ENCODE results near the gene KPNA2. TPM values are rescaled to one million over a fixed set of nuclear protein-coding genes. Genes with fewer than 3 reads are reported as not detected.
A peak's percentile ranks its signal among the peaks of the same experiment; 100 is the strongest.

KPNA2 gene
- total and polyA plus RNA-seq, 3 donors from 2014 or later, result 143 to 481 (median 157) TPM

DNA sequence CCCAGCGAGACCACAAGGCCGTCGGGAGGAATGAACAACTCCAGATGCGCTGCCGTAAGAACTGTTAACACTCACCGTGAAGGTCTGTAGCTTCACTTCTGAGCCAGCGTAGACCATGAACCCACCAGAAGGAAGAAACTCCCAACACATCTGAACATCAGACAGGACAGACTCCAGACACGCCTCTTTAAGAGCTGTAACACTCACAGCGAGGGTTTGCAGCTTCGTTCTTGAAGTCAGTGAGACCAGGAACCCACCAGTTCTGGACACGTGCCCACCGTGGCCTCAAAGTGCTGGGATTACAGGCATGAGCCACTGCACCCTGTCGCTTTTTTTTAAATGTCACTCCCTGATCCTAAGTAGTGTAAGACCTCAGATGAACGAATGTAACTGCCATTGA lies 17.3 kb downstream of the KPNA2 start:
- H3K4me3 ChIP-seq, result no peak overlapping the region
- H3K4me1 ChIP-seq, result peaks cover 15% of the 10 kb centered on the region
- H3K36me3 ChIP-seq (ENCODE audit: low read depth, missing control alignments), result no peaks in the 10 kb centered on the region
- peak; percentile 24 for DNase-seq
- no peaks in the 10 kb centered on the region for H3K27me3 ChIP-seq
- H3K9me3 ChIP-seq, result no peaks in the 10 kb centered on the region
- no peak for TF ChIP-seq POLR2A (IDR thresholded peaks at IDR 0.05)
- TF ChIP-seq, protein P1, sequence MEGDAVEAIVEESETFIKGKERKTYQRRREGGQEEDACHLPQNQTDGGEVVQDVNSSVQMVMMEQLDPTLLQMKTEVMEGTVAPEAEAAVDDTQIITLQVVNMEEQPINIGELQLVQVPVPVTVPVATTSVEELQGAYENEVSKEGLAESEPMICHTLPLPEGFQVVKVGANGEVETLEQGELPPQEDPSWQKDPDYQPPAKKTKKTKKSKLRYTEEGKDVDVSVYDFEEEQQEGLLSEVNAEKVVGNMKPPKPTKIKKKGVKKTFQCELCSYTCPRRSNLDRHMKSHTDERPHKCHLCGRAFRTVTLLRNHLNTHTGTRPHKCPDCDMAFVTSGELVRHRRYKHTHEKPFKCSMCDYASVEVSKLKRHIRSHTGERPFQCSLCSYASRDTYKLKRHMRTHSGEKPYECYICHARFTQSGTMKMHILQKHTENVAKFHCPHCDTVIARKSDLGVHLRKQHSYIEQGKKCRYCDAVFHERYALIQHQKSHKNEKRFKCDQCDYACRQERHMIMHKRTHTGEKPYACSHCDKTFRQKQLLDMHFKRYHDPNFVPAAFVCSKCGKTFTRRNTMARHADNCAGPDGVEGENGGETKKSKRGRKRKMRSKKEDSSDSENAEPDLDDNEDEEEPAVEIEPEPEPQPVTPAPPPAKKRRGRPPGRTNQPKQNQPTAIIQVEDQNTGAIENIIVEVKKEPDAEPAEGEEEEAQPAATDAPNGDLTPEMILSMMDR (IDR thresholded peaks at IDR 0.05), result no peak
- intact Hi-C loops (cut with DNase I; ENCODE audit: low total_unique reads), result loop anchor here (10.0 kb wide), 1 partner anchor 52 kb away; no protein-coding TSS in a partner anchor
- 65 to 71% methylated on average over 14 of the region's 14 CpGs for WGBS, 2 donors
- peak overlapping the region in 1 of 2 donors; percentile 37 for H3K27ac ChIP-seq

GRCh38 chr17:68053231-68054013 lies 17.9 kb downstream of the KPNA2 start:
- Histone ChIP-seq H3K27ac (peak overlapping the region in 1 of 2 donors; percentile 37), H3K4me1 (peaks cover 9% of the 10 kb centered on the region), H3K27me3 (no peaks in the 10 kb centered on the region), H3K36me3 (ENCODE audit: low read depth, missing control alignments) (no peaks in the 10 kb centered on the region), H3K9me3 (no peaks in the 10 kb centered on the region), H3K4me3 (no peak overlapping the region)
- WGBS, 2 donors, result 32 to 56% methylated on average over 8 to 9 of the region's 9 CpGs
- intact Hi-C loops (cut with DNase I; ENCODE audit: low total_unique reads), result loop anchor here (10.0 kb wide), 1 partner anchor 51 kb away; no protein-coding TSS in a partner anchor
- TF ChIP-seq POLR2A (IDR thresholded peaks at IDR 0.05), result no peak
- TF ChIP-seq, protein P1 (IDR thresholded peaks at IDR 0.05), result no peak
- no peak for DNase-seq

- intact Hi-C loops (cut with DNase I; ENCODE audit: low total_unique reads), result loop anchor here (10.0 kb wide), 1 partner anchor 50 kb away; no protein-coding TSS in a partner anchor
- Histone ChIP-seq H3K27me3 (no peaks in the 10 kb centered on the region), H3K9me3 (no peaks in the 10 kb centered on the region), H3K4me1 (peaks cover 9% of the 10 kb centered on the region), H3K4me3 (no peak overlapping the region), H3K27ac (peak overlapping the region in 1 of 2 donors; percentile 7), H3K36me3 (ENCODE audit: low read depth, missing control alignments) (no peaks in the 10 kb centered on the region)
- no peak for TF ChIP-seq POLR2A (IDR thresholded peaks at IDR 0.05)
- TF ChIP-seq, protein P1 (IDR thresholded peaks at IDR 0.05), result no peak
- 46 to 55% methylated on average over 11 of the region's 11 CpGs for WGBS, 2 donors
- no peak for DNase-seq
Measured at GRCh38 chr17:68054296-68054900, 18.9 kb downstream of the KPNA2 start.

DNA sequence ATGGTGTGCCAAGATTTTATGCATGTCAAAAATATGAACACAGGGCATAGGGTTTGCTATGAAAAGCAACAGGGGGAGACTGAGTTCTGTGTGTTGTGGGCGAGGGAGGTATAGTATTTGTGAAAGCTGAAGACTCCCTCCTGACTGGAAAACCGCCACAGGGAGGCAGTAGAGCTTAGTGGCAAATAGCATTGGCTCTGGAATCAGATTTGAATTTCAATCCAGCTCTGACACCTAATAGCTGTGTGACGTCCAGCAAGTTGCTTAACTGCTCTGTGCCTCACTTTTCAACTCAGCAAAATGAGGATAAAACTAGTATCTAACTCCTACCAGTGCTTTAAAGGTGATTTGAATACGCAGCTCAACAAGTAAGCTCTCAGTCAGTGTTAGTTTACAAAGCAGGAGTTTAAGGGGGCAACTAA lies 22.0 kb downstream of the KPNA2 start:
- Histone ChIP-seq H3K27ac (no peak overlapping the region), H3K4me1 (peaks cover 9% of the 10 kb centered on the region), H3K4me3 (no peak overlapping the region), H3K36me3 (ENCODE audit: low read depth, missing control alignments) (no peaks in the 10 kb centered on the region), H3K9me3 (no peaks in the 10 kb centered on the region), H3K27me3 (no peaks in the 10 kb centered on the region)
- DNase-seq, result no peak
- no peak for TF ChIP-seq POLR2A (IDR thresholded peaks at IDR 0.05)
- TF ChIP-seq, protein P1 (IDR thresholded peaks at IDR 0.05), result peak in 1 of 3 experiments; percentile 31
- 61 to 66% methylated on average over 4 of the region's 4 CpGs for WGBS, 2 donors
- intact Hi-C loops (cut with DNase I; ENCODE audit: low total_unique reads), result loop anchor here (10.0 kb wide), 1 partner anchor 47 kb away; no protein-coding TSS in a partner anchor

Measured in testis (tissue), 3 donors.